Measurements from ENCODE around the gene USP48. TPM values are rescaled to one million over a fixed set of nuclear protein-coding genes. Genes with fewer than 3 reads are reported as not detected.

The USP48 gene
- total and polyA plus RNA-seq, 2 donors (not counting 1 experiment from before 2014, with no cell fraction given): 34.1 to 45.6 TPM

DNA sequence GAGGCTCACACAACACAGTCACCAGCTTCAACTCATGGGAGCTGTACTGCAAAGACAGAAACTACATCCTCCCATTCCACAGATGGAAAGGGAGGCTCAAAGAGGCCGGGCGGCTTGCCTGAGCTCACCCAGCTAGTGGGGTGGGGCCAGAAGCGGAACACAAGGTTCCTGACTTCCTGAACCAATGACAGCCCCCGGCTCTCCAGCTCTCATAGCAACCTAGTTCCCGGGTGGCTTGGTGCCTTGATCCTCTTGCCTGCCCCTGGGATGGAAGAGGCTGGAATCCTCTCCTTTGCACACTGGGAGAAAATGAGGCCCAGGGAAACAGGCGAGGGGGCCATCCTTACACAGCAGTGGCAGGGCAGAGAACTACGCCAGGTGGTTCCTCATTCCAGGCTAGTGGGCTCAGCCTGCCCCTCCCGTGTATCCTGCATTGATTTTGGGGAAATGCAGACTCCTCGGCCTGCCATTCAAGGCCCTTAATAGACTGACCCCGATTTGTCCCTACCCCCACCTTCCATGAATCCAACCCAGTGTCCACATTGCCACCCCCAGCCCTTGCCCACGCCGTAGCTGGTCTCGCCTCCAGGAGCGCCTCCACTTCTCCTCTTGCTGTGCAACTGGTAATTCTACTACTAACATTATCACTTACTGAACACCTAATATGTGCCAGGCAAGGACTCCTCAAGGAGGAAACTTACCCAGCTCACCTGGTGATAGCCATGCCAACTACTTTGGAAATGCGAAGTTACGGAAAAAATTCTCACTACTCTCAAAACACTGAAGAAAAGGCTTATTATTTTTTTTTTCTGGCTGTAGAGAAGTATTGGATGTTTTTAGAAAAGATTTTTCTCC lies 118.8 kb downstream of the USP48 start:
- H4K20me1 ChIP-seq (ENCODE audit: control insufficient read depth, extremely low read depth, insufficient read depth, low read length): no peaks in the 10 kb centered on the region
- no peaks in the 10 kb centered on the region for H3K36me3 ChIP-seq (ENCODE audit: control insufficient read depth, insufficient read depth, low read length)
- H3K27me3 ChIP-seq (ENCODE audit: control insufficient read depth, insufficient read depth, low read length): peaks cover 30% of the 10 kb centered on the region
- no peak for TF ChIP-seq EZH2 (IDR thresholded peaks at IDR 0.05; ENCODE audit: low read length, missing control alignments)
- TF ChIP-seq, protein P1, sequence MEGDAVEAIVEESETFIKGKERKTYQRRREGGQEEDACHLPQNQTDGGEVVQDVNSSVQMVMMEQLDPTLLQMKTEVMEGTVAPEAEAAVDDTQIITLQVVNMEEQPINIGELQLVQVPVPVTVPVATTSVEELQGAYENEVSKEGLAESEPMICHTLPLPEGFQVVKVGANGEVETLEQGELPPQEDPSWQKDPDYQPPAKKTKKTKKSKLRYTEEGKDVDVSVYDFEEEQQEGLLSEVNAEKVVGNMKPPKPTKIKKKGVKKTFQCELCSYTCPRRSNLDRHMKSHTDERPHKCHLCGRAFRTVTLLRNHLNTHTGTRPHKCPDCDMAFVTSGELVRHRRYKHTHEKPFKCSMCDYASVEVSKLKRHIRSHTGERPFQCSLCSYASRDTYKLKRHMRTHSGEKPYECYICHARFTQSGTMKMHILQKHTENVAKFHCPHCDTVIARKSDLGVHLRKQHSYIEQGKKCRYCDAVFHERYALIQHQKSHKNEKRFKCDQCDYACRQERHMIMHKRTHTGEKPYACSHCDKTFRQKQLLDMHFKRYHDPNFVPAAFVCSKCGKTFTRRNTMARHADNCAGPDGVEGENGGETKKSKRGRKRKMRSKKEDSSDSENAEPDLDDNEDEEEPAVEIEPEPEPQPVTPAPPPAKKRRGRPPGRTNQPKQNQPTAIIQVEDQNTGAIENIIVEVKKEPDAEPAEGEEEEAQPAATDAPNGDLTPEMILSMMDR (conservative IDR thresholded peaks at IDR 0.05 in 1 of 2, IDR thresholded peaks at IDR 0.05 in 1 of 2; ENCODE audit: low read depth in 1 of 2, low read length in 2 of 2): no peak
- H3K9ac ChIP-seq (ENCODE audit: insufficient read depth, low read length): no peak overlapping the region
- H3K4me2 ChIP-seq (ENCODE audit: extremely low read depth, insufficient read depth, low read length): no peak overlapping the region
- DNase-seq (ENCODE audit: low read depth in 2 of 2): no peak
- H3K4me1 ChIP-seq (ENCODE audit: control insufficient read depth, extremely low read depth, insufficient read depth, low read length): no peaks in the 10 kb centered on the region
- H3K9me3 ChIP-seq (ENCODE audit: control insufficient read depth, insufficient read depth, low read depth, low read length): no peaks in the 10 kb centered on the region
- no peak overlapping the region for H3K27ac ChIP-seq (ENCODE audit: insufficient read depth, low read length)
- no peak overlapping the region for H2AFZ ChIP-seq (ENCODE audit: low read length)
- no peaks in the 10 kb centered on the region for H3K79me2 ChIP-seq (ENCODE audit: control insufficient read depth, insufficient read depth, low read length)
- H3K4me3 ChIP-seq (replicated peaks in 1 of 4; ENCODE audit: control extremely low read depth in 1 of 4, insufficient read depth in 1 of 4, low read depth in 3 of 4, low read length in 4 of 4): no peak overlapping the region

GRCh38 chr1:21663248-21663950 lies 119.5 kb downstream of the USP48 start:
- no peak for TF ChIP-seq EZH2 (IDR thresholded peaks at IDR 0.05; ENCODE audit: low read length, missing control alignments)
- TF ChIP-seq, protein P1 (conservative IDR thresholded peaks at IDR 0.05 in 1 of 2, IDR thresholded peaks at IDR 0.05 in 1 of 2; ENCODE audit: low read depth in 1 of 2, low read length in 2 of 2): no peak
- Histone ChIP-seq H3K4me3 (replicated peaks in 1 of 4; ENCODE audit: control extremely low read depth in 1 of 4, insufficient read depth in 1 of 4, low read depth in 3 of 4, low read length in 4 of 4) (no peak overlapping the region), H3K9ac (ENCODE audit: insufficient read depth, low read length) (no peak overlapping the region), H3K4me1 (ENCODE audit: control insufficient read depth, extremely low read depth, insufficient read depth, low read length) (no peaks in the 10 kb centered on the region), H3K36me3 (ENCODE audit: control insufficient read depth, insufficient read depth, low read length) (no peaks in the 10 kb centered on the region), H4K20me1 (ENCODE audit: control insufficient read depth, extremely low read depth, insufficient read depth, low read length) (no peaks in the 10 kb centered on the region), H3K79me2 (ENCODE audit: control insufficient read depth, insufficient read depth, low read length) (no peaks in the 10 kb centered on the region), H3K27ac (ENCODE audit: insufficient read depth, low read length) (no peak overlapping the region), H3K4me2 (ENCODE audit: extremely low read depth, insufficient read depth, low read length) (no peak overlapping the region), H3K27me3 (ENCODE audit: control insufficient read depth, insufficient read depth, low read length) (peaks cover 23% of the 10 kb centered on the region), H2AFZ (ENCODE audit: low read length) (no peak overlapping the region), H3K9me3 (ENCODE audit: control insufficient read depth, insufficient read depth, low read depth, low read length) (no peaks in the 10 kb centered on the region)
- DNase-seq (ENCODE audit: low read depth in 2 of 2): no peak

- H3K9me3 ChIP-seq (ENCODE audit: control insufficient read depth, insufficient read depth, low read depth, low read length): no peaks in the 10 kb centered on the region
- DNase-seq (ENCODE audit: low read depth in 2 of 2): no peak
- H3K27ac ChIP-seq (ENCODE audit: insufficient read depth, low read length): no peak overlapping the region
- H3K9ac ChIP-seq (ENCODE audit: insufficient read depth, low read length): no peak overlapping the region
- TF ChIP-seq, protein P1 (conservative IDR thresholded peaks at IDR 0.05 in 1 of 2, IDR thresholded peaks at IDR 0.05 in 1 of 2; ENCODE audit: low read depth in 1 of 2, low read length in 2 of 2): no peak
- no peak for TF ChIP-seq EZH2 (IDR thresholded peaks at IDR 0.05; ENCODE audit: low read length, missing control alignments)
- H3K79me2 ChIP-seq (ENCODE audit: control insufficient read depth, insufficient read depth, low read length): no peaks in the 10 kb centered on the region
- H4K20me1 ChIP-seq (ENCODE audit: control insufficient read depth, extremely low read depth, insufficient read depth, low read length): no peaks in the 10 kb centered on the region
- H3K27me3 ChIP-seq (ENCODE audit: control insufficient read depth, insufficient read depth, low read length): peaks cover 15% of the 10 kb centered on the region
- H3K4me1 ChIP-seq (ENCODE audit: control insufficient read depth, extremely low read depth, insufficient read depth, low read length): no peaks in the 10 kb centered on the region
- no peak overlapping the region for H3K4me3 ChIP-seq (replicated peaks in 1 of 4; ENCODE audit: control extremely low read depth in 1 of 4, insufficient read depth in 1 of 4, low read depth in 3 of 4, low read length in 4 of 4)
- H3K4me2 ChIP-seq (ENCODE audit: extremely low read depth, insufficient read depth, low read length): no peak overlapping the region
- H3K36me3 ChIP-seq (ENCODE audit: control insufficient read depth, insufficient read depth, low read length): no peaks in the 10 kb centered on the region
- H2AFZ ChIP-seq (ENCODE audit: low read length): no peak overlapping the region
These were observed 120.3 kb downstream of the USP48 start for GRCh38 chr1:21662426-21663247.
